ENCODE measurements around the gene KCND2.

KCND2 gene

DNA sequence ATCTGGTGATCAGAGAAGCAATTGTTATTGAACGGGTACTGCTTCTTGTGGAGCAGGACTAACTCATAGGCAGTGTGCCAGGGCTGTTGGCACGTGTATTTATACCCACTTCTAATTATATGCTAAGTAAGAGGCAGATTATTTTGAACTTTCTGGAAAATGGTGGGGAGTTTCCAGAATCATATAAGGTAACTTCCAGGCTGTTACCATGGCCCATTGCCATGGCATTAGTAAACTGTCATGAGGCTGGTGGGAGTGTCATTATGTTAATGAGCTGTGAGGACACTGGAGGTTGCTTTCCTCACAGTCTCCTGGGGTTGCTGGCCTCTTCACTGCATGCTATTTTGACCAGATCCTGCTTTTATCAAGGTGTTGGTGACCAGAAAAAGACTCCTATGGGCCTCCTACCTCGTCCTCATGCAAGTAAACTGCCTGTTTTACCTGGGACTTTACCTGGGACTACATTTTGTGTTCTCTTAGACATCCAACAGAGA lies 122.6 kb downstream of the KCND2 start:
- H3K36me3 ChIP-seq (ENCODE audit: control insufficient read depth, insufficient read depth, low read length) = no peaks in the 10 kb centered on the region
- H3K27me3 ChIP-seq (ENCODE audit: control insufficient read depth, insufficient read depth, low read length) = no peaks in the 10 kb centered on the region
- H3K9me3 ChIP-seq (ENCODE audit: control insufficient read depth, insufficient read depth, low read length) = no peaks in the 10 kb centered on the region
- H3K4me1 ChIP-seq (ENCODE audit: control insufficient read depth, insufficient read depth, low read length) = no peaks in the 10 kb centered on the region
- H3K4me3 ChIP-seq (ENCODE audit: low read depth, low read length) = no peak overlapping the region
- no peak overlapping the region for H3K9ac ChIP-seq (ENCODE audit: low read depth, low read length)

DNA sequence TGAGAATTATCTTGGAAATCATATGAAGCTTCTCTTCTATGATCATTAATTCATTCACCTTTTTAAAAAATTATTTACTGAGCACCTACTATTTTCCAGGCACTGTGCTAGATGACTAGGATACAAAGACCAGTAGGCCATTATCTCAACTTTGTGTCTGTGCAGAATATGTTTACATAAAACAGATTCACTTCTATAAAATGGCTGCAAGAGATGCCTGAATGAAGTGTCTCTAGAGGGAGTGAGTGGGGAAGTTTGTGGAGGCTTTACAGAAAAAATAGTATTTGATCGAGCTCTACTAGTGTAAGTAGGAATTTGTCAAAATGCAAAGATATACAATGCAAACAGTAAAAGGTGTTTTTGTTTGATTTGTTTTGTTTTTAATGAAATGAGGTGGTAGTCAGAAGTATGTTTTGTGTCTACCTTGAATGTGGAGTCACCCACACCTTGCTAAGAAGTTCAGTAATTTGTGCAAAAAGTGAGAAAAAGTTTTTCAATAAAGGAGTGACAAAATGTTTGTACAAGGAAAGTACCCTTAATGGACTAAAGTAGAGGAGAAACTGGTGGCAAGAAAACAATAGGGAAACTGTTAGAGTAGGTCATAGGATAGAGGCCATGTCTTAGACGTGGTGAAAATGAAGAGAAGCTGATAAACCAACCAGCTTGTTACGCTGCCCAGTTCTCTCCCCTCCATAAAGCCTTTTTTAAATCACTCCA lies 125.5 kb downstream of the KCND2 start:
- H3K27me3 ChIP-seq (ENCODE audit: control insufficient read depth, insufficient read depth, low read length) = no peaks in the 10 kb centered on the region
- H3K9me3 ChIP-seq (ENCODE audit: control insufficient read depth, insufficient read depth, low read length) = no peaks in the 10 kb centered on the region
- H3K36me3 ChIP-seq (ENCODE audit: control insufficient read depth, insufficient read depth, low read length) = no peaks in the 10 kb centered on the region
- no peak overlapping the region for H3K9ac ChIP-seq (ENCODE audit: low read depth, low read length)
- no peaks in the 10 kb centered on the region for H3K4me1 ChIP-seq (ENCODE audit: control insufficient read depth, insufficient read depth, low read length)
- no peak overlapping the region for H3K4me3 ChIP-seq (ENCODE audit: low read depth, low read length)

DNA sequence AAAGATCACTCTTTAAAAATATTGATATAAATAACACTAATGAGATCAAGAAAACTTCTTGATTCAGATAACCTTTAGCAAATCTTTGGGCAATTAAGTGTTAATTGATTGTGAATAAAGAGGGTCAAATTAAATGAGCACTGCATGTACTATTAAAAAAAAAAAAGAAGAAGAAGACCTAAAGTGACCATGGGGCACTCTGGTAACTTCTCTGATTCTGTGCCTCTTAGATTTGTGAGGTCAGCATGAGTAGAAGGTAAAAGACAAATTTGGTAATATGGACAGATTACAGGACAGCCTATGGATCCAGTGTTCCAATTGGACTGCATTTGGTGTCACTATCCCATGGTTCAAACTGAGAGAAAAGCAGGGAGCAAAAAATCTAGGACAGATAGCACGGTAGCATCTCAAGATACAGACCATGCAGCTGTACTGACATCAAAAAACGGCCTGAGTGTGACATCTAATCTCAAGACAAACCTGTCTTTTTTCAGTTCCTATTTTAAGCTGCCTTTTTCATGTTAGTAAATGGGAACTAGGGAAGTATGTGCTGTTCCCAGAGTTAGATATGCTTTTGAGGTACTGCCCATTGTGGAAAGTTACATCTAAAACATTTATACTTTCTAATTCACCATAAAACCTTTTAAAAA lies 128.0 kb downstream of the KCND2 start:
- H3K9me3 ChIP-seq (ENCODE audit: control insufficient read depth, insufficient read depth, low read length) = no peaks in the 10 kb centered on the region
- no peak overlapping the region for H3K9ac ChIP-seq (ENCODE audit: low read depth, low read length)
- H3K4me1 ChIP-seq (ENCODE audit: control insufficient read depth, insufficient read depth, low read length) = no peaks in the 10 kb centered on the region
- no peaks in the 10 kb centered on the region for H3K27me3 ChIP-seq (ENCODE audit: control insufficient read depth, insufficient read depth, low read length)
- no peak overlapping the region for H3K4me3 ChIP-seq (ENCODE audit: low read depth, low read length)
- H3K36me3 ChIP-seq (ENCODE audit: control insufficient read depth, insufficient read depth, low read length) = no peaks in the 10 kb centered on the region

DNA sequence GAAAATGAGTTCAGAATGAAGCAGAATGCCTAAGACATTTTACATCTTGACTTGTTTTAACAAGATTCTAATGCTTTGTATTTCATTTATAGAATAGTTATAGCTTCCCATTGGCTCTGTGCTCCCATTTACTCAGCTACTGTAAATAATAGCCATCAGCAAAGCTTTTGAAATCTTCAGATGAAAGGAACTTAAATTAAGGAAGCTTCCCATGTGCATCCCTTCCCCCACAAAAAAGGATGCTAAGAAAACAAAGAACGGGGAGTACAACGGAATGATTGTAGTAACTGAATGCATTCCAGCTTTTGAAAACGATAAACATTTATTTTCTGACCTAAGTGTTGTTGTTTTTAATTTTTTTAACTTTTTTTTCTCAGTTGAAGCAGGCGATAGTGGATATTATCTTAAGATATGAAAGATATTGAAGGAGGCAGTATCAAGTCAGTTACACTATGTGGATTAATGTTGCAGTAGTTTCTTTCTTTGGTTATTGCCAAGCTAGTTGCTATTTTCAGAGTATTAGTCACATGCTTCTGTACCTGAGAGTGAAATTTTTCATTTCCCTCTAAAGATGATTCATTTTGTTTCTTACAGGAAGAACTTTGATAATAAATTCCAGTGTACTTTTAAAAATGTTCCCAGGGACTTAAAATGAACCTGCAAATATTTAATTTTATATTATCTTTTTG lies 129.2 kb downstream of the KCND2 start:
- H3K9ac ChIP-seq (ENCODE audit: low read depth, low read length) = no peak overlapping the region
- H3K4me1 ChIP-seq (ENCODE audit: control insufficient read depth, insufficient read depth, low read length) = no peaks in the 10 kb centered on the region
- no peaks in the 10 kb centered on the region for H3K36me3 ChIP-seq (ENCODE audit: control insufficient read depth, insufficient read depth, low read length)
- no peaks in the 10 kb centered on the region for H3K27me3 ChIP-seq (ENCODE audit: control insufficient read depth, insufficient read depth, low read length)
- no peak overlapping the region for H3K4me3 ChIP-seq (ENCODE audit: low read depth, low read length)
- no peaks in the 10 kb centered on the region for H3K9me3 ChIP-seq (ENCODE audit: control insufficient read depth, insufficient read depth, low read length)

DNA sequence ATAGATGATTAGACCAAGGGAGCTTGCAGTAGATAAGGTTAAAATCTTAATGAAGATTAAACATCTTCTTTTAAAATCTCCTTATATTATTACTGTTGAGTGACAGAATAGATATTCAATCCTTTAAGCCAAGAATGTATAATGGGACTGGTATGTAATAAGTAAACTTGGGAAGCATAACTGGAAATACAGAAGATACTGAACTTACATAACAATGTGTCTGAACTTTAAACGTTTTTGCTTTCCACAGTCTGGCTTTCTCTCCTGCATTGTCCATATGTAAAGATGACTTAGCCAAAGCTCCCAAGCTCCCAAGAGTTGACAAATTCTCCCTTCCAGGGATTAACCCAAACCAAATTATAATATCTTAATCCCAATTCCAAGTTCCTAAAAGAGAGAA lies 129.8 kb downstream of the KCND2 start:
- Histone ChIP-seq H3K27me3 (ENCODE audit: control insufficient read depth, insufficient read depth, low read length) (no peaks in the 10 kb centered on the region), H3K9ac (ENCODE audit: low read depth, low read length) (no peak overlapping the region), H3K36me3 (ENCODE audit: control insufficient read depth, insufficient read depth, low read length) (no peaks in the 10 kb centered on the region), H3K4me3 (ENCODE audit: low read depth, low read length) (no peak overlapping the region), H3K4me1 (ENCODE audit: control insufficient read depth, insufficient read depth, low read length) (no peaks in the 10 kb centered on the region), H3K9me3 (ENCODE audit: control insufficient read depth, insufficient read depth, low read length) (no peaks in the 10 kb centered on the region)

DNA sequence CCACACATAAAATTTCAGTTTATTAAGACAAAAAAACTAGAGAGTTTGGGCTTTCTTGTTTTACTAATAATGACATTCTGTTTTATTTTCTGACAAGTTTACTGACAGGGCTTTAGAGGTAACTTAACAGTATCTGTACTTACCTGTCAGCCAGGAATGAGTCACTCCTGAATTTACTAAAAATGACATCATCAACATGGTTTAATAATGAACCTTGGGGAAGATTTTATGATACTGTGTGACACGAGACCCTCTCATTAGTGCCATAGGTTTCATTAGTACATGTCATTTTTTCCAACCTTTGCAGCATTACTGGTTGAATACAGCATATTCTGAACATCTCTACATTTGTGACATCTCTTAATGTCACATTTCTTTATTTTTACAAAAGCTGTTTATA lies 131.1 kb downstream of the KCND2 start:
- H3K9me3 ChIP-seq (ENCODE audit: control insufficient read depth, insufficient read depth, low read length) = no peaks in the 10 kb centered on the region
- H3K36me3 ChIP-seq (ENCODE audit: control insufficient read depth, insufficient read depth, low read length) = no peaks in the 10 kb centered on the region
- no peak overlapping the region for H3K9ac ChIP-seq (ENCODE audit: low read depth, low read length)
- H3K4me3 ChIP-seq (ENCODE audit: low read depth, low read length) = no peak overlapping the region
- no peaks in the 10 kb centered on the region for H3K27me3 ChIP-seq (ENCODE audit: control insufficient read depth, insufficient read depth, low read length)
- no peaks in the 10 kb centered on the region for H3K4me1 ChIP-seq (ENCODE audit: control insufficient read depth, insufficient read depth, low read length)

DNA sequence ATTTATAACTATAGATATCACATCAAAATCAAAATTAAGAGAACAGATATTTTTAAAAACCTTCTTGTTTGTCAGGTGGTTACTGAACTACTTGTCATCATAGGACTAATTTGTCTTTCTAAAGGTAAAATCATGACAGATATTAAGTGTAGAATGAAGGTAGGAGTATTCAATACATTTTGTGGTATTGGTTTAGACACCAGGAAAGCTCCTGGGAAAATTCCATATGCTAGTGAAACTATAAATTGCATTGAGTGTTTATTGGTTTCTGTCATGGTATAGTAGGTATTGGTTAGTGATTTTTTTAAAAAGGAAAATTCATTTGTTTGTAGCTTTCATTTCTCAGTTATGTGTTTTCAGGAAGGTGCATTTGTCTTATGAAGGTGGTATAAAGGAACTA lies 132.7 kb downstream of the KCND2 start:
- Histone ChIP-seq H3K27me3 (ENCODE audit: control insufficient read depth, insufficient read depth, low read length) (no peaks in the 10 kb centered on the region), H3K9ac (ENCODE audit: low read depth, low read length) (no peak overlapping the region), H3K36me3 (ENCODE audit: control insufficient read depth, insufficient read depth, low read length) (no peaks in the 10 kb centered on the region), H3K4me1 (ENCODE audit: control insufficient read depth, insufficient read depth, low read length) (no peaks in the 10 kb centered on the region), H3K9me3 (ENCODE audit: control insufficient read depth, insufficient read depth, low read length) (no peaks in the 10 kb centered on the region), H3K4me3 (ENCODE audit: low read depth, low read length) (no peak overlapping the region)

DNA sequence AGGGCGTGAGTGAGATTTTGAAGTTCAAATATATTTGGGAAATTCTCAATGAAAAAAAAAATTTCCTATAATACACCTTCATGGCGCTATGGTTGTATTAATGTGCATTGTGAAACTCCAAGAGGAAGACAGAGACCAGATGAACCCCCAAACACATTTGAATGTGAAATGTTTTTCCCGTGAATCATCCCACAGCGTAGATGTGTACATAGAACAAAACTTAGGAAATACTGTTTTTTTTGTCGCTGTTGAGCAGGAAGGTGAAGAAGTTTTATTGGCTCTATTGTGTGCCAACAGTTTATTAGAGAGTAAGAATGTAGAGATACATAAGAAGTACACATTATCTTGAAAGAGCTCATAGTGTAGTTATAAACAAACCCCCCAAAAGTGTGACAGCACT lies 134.0 kb downstream of the KCND2 start:
- Histone ChIP-seq H3K27me3 (ENCODE audit: control insufficient read depth, insufficient read depth, low read length) (no peaks in the 10 kb centered on the region), H3K9ac (ENCODE audit: low read depth, low read length) (no peak overlapping the region), H3K4me1 (ENCODE audit: control insufficient read depth, insufficient read depth, low read length) (no peaks in the 10 kb centered on the region)

DNA sequence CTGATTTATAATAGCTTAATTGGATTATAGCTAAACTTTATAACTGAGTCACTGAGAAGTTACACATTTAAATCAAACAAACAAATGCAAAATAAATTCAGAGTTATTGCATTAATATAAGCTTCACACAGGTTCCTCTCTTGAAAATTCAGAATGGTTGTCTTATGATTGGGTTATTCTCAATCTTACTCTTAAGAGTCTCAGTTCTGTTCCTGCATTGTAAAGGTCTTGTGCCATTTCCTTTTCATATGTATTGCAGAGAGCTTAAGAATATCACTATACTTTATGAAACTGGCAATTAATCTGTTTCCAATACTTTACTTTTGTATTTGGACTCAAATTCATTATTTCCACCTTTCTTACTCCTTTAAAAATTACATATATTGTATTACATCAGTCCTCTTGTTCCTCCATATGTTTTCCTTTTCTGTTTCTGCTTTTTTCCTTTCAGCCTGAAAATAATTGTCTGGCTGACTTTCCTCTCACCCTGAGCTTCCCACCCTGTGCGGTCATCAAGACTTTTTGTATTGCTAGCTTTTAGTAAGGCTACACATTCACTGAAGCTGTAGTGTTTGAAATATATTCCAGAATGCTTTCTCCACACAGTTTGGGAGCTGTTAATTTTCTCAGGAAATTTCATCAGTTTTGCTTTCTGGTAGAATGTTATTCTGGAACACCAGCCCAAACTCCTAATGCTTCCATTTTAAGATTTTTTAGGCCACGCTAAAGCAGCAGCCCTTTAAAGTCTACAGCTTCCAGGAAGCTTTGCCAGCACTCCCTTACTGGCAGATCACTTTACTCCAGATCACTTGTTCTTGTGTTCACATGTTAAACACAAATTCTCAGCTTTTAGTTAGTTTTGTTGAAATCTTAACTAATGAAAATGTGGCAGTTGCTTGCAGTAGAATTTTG lies 139.4 kb downstream of the KCND2 start:
- H3K9me3 ChIP-seq (ENCODE audit: control insufficient read depth, insufficient read depth, low read length) = no peaks in the 10 kb centered on the region
- H3K4me3 ChIP-seq (ENCODE audit: low read depth, low read length) = no peak overlapping the region
- H3K27me3 ChIP-seq (ENCODE audit: control insufficient read depth, insufficient read depth, low read length) = no peaks in the 10 kb centered on the region
- no peaks in the 10 kb centered on the region for H3K36me3 ChIP-seq (ENCODE audit: control insufficient read depth, insufficient read depth, low read length)
- H3K4me1 ChIP-seq (ENCODE audit: control insufficient read depth, insufficient read depth, low read length) = no peaks in the 10 kb centered on the region
- H3K9ac ChIP-seq (ENCODE audit: low read depth, low read length) = no peak overlapping the region

More for the DNA sequence above, 134.0 kb downstream of the KCND2 start:
- H3K4me3 ChIP-seq (ENCODE audit: low read depth, low read length) = no peak overlapping the region
- H3K9me3 ChIP-seq (ENCODE audit: control insufficient read depth, insufficient read depth, low read length) = no peaks in the 10 kb centered on the region
- H3K36me3 ChIP-seq (ENCODE audit: control insufficient read depth, insufficient read depth, low read length) = no peaks in the 10 kb centered on the region

DNA sequence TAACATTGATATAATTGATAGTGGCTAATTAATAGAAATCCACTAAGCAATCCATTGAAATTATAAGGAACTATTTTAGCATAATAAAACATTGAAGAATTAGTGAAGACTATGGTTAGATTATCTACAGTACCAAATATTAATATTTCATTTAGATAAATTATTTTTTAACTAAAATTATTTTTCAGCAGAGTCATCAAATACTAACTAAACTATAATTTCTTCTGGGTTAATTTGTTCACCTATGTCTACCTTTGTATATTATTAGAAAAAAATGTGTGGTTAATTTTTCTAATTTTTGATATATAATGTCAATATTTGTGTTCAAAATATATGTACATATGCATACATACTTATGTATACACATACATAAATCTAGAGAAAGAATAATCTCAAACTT lies 140.2 kb downstream of the KCND2 start:
- Histone ChIP-seq H3K9me3 (ENCODE audit: control insufficient read depth, insufficient read depth, low read length) (no peaks in the 10 kb centered on the region), H3K9ac (ENCODE audit: low read depth, low read length) (no peak overlapping the region), H3K36me3 (ENCODE audit: control insufficient read depth, insufficient read depth, low read length) (no peaks in the 10 kb centered on the region), H3K27me3 (ENCODE audit: control insufficient read depth, insufficient read depth, low read length) (no peaks in the 10 kb centered on the region), H3K4me1 (ENCODE audit: control insufficient read depth, insufficient read depth, low read length) (no peaks in the 10 kb centered on the region), H3K4me3 (ENCODE audit: low read depth, low read length) (no peak overlapping the region)

DNA sequence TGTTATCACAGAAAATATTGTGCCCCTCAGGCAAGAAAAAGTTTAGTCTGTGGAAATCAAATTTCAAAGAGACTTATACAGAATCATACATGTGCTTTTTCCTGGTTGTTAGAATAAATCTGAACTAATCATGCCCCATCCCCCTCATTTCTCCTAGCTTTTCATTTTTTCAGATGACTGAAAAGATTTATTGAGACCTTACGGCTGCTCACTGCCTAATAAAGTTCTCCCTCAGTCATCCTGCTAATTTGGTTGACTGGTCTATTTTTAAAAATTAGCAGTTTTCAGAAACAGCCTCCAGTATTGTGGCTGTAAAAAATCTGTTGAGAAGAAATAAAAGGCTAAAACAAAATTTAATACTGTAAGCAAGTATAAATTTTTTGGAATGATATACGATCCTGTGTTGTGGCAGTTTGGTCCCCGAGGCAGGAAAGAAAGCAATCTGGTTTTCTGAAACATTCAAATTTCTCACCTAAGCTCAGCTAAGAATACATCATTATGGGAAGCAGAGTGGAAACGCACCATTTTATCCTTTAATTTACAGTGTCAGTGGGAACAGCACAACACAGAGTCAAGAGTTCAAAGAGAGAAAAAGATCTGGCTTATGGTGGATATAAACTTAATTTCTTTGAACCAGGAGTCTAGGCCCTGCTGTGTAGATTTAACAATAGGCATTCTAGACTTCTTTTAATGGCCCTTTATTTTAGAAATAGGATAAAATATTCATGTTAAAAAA lies 144.4 kb downstream of the KCND2 start:
- no peak overlapping the region for H3K9ac ChIP-seq (ENCODE audit: low read depth, low read length)
- H3K36me3 ChIP-seq (ENCODE audit: control insufficient read depth, insufficient read depth, low read length) = no peaks in the 10 kb centered on the region
- no peaks in the 10 kb centered on the region for H3K4me1 ChIP-seq (ENCODE audit: control insufficient read depth, insufficient read depth, low read length)
- no peaks in the 10 kb centered on the region for H3K27me3 ChIP-seq (ENCODE audit: control insufficient read depth, insufficient read depth, low read length)
- H3K4me3 ChIP-seq (ENCODE audit: low read depth, low read length) = no peak overlapping the region
- H3K9me3 ChIP-seq (ENCODE audit: control insufficient read depth, insufficient read depth, low read length) = no peaks in the 10 kb centered on the region

All from iPS-15b (cell line).